Measurements from ENCODE around the gene MPP4.

Gene MPP4

GRCh38 chr2:201699416-201699815, 972 bp upstream of the MPP4 start:
- ATAC-seq (ENCODE audit: insufficient read depth, low read depth) (no peak), DNase-seq (no peak)
- no peak for TF ChIP-seq EZH2 (IDR thresholded peaks at IDR 0.05; ENCODE audit: borderline replicate concordance, low read depth, low read length, severe bottlenecking)
- TF ChIP-seq, protein P1, sequence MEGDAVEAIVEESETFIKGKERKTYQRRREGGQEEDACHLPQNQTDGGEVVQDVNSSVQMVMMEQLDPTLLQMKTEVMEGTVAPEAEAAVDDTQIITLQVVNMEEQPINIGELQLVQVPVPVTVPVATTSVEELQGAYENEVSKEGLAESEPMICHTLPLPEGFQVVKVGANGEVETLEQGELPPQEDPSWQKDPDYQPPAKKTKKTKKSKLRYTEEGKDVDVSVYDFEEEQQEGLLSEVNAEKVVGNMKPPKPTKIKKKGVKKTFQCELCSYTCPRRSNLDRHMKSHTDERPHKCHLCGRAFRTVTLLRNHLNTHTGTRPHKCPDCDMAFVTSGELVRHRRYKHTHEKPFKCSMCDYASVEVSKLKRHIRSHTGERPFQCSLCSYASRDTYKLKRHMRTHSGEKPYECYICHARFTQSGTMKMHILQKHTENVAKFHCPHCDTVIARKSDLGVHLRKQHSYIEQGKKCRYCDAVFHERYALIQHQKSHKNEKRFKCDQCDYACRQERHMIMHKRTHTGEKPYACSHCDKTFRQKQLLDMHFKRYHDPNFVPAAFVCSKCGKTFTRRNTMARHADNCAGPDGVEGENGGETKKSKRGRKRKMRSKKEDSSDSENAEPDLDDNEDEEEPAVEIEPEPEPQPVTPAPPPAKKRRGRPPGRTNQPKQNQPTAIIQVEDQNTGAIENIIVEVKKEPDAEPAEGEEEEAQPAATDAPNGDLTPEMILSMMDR (IDR thresholded peaks at IDR 0.05; ENCODE audit: borderline replicate concordance, extremely low read depth, low read length, poor library complexity, severe bottlenecking): no peak
- Histone ChIP-seq H3K27me3 (ENCODE audit: insufficient read depth, low read length, poor library complexity) (no peaks in the 10 kb centered on the region), H3K79me2 (ENCODE audit: insufficient read depth, low read length) (no peaks in the 10 kb centered on the region), H3K27ac (ENCODE audit: low read length) (no peak overlapping the region), H3K9me3 (ENCODE audit: insufficient read depth, low read length, severe bottlenecking) (no peaks in the 10 kb centered on the region), H3K4me1 (ENCODE audit: insufficient read depth, low read length) (no peaks in the 10 kb centered on the region), H4K20me1 (ENCODE audit: insufficient read depth, low read length) (no peaks in the 10 kb centered on the region), H3K4me2 (ENCODE audit: insufficient read depth, low read length) (no peak overlapping the region), H3K9ac (ENCODE audit: low read depth, low read length) (no peak overlapping the region), H3K36me3 (ENCODE audit: insufficient read depth, low read length) (peaks cover 2% of the 10 kb centered on the region; the same call in 1 of the 2 replicates), H3K4me3 (ENCODE audit: low read depth in 1 of 2, low read length in 2 of 2) (no peak overlapping the region), H2AFZ (ENCODE audit: low read depth, low read length) (no peak overlapping the region)

- Histone ChIP-seq H3K27me3 (ENCODE audit: insufficient read depth, low read length, poor library complexity) (no peaks in the 10 kb centered on the region), H3K4me2 (ENCODE audit: insufficient read depth, low read length) (no peak overlapping the region), H4K20me1 (ENCODE audit: insufficient read depth, low read length) (no peaks in the 10 kb centered on the region), H3K9ac (ENCODE audit: low read depth, low read length) (no peak overlapping the region), H3K36me3 (ENCODE audit: insufficient read depth, low read length) (no peaks in the 10 kb centered on the region), H2AFZ (ENCODE audit: low read depth, low read length) (no peak overlapping the region), H3K9me3 (ENCODE audit: insufficient read depth, low read length, severe bottlenecking) (no peaks in the 10 kb centered on the region), H3K79me2 (ENCODE audit: insufficient read depth, low read length) (no peaks in the 10 kb centered on the region), H3K4me3 (ENCODE audit: low read depth in 1 of 2, low read length in 2 of 2) (no peak overlapping the region), H3K4me1 (ENCODE audit: insufficient read depth, low read length) (no peaks in the 10 kb centered on the region), H3K27ac (ENCODE audit: low read length) (no peak overlapping the region)
- ATAC-seq (ENCODE audit: insufficient read depth, low read depth) (no peak), DNase-seq (no peak)
- TF ChIP-seq, protein P1 (IDR thresholded peaks at IDR 0.05; ENCODE audit: borderline replicate concordance, extremely low read depth, low read length, poor library complexity, severe bottlenecking): no peak
- TF ChIP-seq EZH2 (IDR thresholded peaks at IDR 0.05; ENCODE audit: borderline replicate concordance, low read depth, low read length, severe bottlenecking): no peak
These were observed 545 bp downstream of the MPP4 start for GRCh38 chr2:201697899-201698298.

DNA sequence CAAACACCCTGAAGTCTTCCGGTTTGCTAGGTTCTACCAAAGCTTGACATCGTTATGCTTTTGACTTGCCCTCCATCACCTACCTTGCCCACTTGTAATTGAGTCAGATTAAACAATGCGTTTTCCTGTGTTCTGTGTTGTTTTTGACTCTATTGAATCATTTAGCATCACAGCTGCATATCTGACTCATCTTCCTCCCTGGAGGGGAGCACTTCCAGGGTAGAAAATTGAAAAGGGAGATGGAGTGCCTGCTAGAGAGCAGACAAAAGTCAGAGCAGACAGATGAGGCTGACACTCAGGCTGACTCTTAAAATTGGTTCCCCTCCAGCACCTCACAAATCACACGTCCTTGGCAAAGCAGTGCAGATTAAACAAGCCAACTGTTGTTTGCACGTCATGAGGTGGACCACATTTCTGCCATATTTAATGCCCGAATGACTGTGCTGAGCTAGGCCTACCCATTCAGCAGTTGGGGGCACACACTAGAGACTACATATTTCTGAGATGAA, 2.2 kb downstream of the MPP4 start:
- Histone ChIP-seq H3K36me3 (ENCODE audit: insufficient read depth, low read length) (no peaks in the 10 kb centered on the region), H3K27ac (ENCODE audit: low read length) (no peak overlapping the region), H3K9me3 (ENCODE audit: insufficient read depth, low read length, severe bottlenecking) (no peaks in the 10 kb centered on the region), H3K4me2 (ENCODE audit: insufficient read depth, low read length) (no peak overlapping the region), H4K20me1 (ENCODE audit: insufficient read depth, low read length) (no peaks in the 10 kb centered on the region), H3K4me1 (ENCODE audit: insufficient read depth, low read length) (no peaks in the 10 kb centered on the region), H3K4me3 (ENCODE audit: low read depth in 1 of 2, low read length in 2 of 2) (no peak overlapping the region), H3K27me3 (ENCODE audit: insufficient read depth, low read length, poor library complexity) (no peaks in the 10 kb centered on the region), H2AFZ (ENCODE audit: low read depth, low read length) (no peak overlapping the region), H3K79me2 (ENCODE audit: insufficient read depth, low read length) (no peaks in the 10 kb centered on the region), H3K9ac (ENCODE audit: low read depth, low read length) (no peak overlapping the region)
- DNase-seq (no peak), ATAC-seq (ENCODE audit: insufficient read depth, low read depth) (no peak)
- no peak for TF ChIP-seq EZH2 (IDR thresholded peaks at IDR 0.05; ENCODE audit: borderline replicate concordance, low read depth, low read length, severe bottlenecking)
- TF ChIP-seq, protein P1 (IDR thresholded peaks at IDR 0.05; ENCODE audit: borderline replicate concordance, extremely low read depth, low read length, poor library complexity, severe bottlenecking): no peak

- no peak overlapping the region for H2AFZ ChIP-seq (ENCODE audit: low read depth, low read length)
- H3K36me3 ChIP-seq (ENCODE audit: insufficient read depth, low read length): no peaks in the 10 kb centered on the region
- H3K27me3 ChIP-seq (ENCODE audit: insufficient read depth, low read length, poor library complexity): peaks cover 14% of the 10 kb centered on the region
- no peaks in the 10 kb centered on the region for H3K4me1 ChIP-seq (ENCODE audit: insufficient read depth, low read length)
- H3K4me3 ChIP-seq (ENCODE audit: low read depth in 1 of 2, low read length in 2 of 2): no peak overlapping the region
- H3K27ac ChIP-seq (ENCODE audit: low read length): no peak overlapping the region
- H4K20me1 ChIP-seq (ENCODE audit: insufficient read depth, low read length): no peaks in the 10 kb centered on the region
- no peaks in the 10 kb centered on the region for H3K9me3 ChIP-seq (ENCODE audit: insufficient read depth, low read length, severe bottlenecking)
- no peak for ATAC-seq (ENCODE audit: insufficient read depth, low read depth)
- H3K9ac ChIP-seq (ENCODE audit: low read depth, low read length): no peak overlapping the region
- no peak for DNase-seq
- no peak overlapping the region for H3K4me2 ChIP-seq (ENCODE audit: insufficient read depth, low read length)
- TF ChIP-seq, protein P1 (IDR thresholded peaks at IDR 0.05; ENCODE audit: borderline replicate concordance, extremely low read depth, low read length, poor library complexity, severe bottlenecking): no peak
- TF ChIP-seq EZH2 (IDR thresholded peaks at IDR 0.05; ENCODE audit: borderline replicate concordance, low read depth, low read length, severe bottlenecking): no peak
- H3K79me2 ChIP-seq (ENCODE audit: insufficient read depth, low read length): no peaks in the 10 kb centered on the region
These were observed 13.3 kb downstream of the MPP4 start for GRCh38 chr2:201685156-201685555.

Data from DND-41 (cell line).